ENCODE measurements around the gene PRPF6. TPM values are rescaled to one million over a fixed set of nuclear protein-coding genes. Genes with fewer than 3 reads are reported as not detected.
A peak's percentile ranks its signal among the peaks of the same experiment; 100 is the strongest.

Gene PRPF6
- total and polyA plus RNA-seq, 2 of the 13 experiments (the other 11 are each of a cell fraction or from before 2014, with no cell fraction given), result 63.7 to 101 TPM

GRCh38 chr20:64080013-64080812, 99.3 kb downstream of the PRPF6 start, which contains the start of gene OPRL1 (continued):
- peak; percentile 63; the same call in 1 of the 2 replicates for TF ChIP-seq ZNF710 (CRISPR knock-in tag; IDR thresholded peaks at IDR 0.05; ENCODE audit: borderline replicate concordance)
- 0 out of 2 replicates have a peak, but pooled peaks have one; percentile 38 for TF ChIP-seq ETV6 (CRISPR knock-in tag; conservative IDR thresholded peaks at IDR 0.05)
- TF ChIP-seq TBX3 (IDR thresholded peaks at IDR 0.05; ENCODE audit: borderline replicate concordance), result no peak
- no peak; the same call in 1 of the 2 replicates for TF ChIP-seq BCL3 (CRISPR knock-in tag; IDR thresholded peaks at IDR 0.05)
- no peak for TF ChIP-seq POLR2AphosphoS5 (IDR thresholded peaks at IDR 0.05; ENCODE audit: low read depth, low read length)
- no peak for TF ChIP-seq ARNT (IDR thresholded peaks at IDR 0.05)
- TF ChIP-seq ZNF605 (CRISPR knock-in tag; IDR thresholded peaks at IDR 0.05), result peak; percentile 44; the same call in 1 of the 2 replicates
- TF ChIP-seq MAZ (IDR thresholded peaks at IDR 0.05; ENCODE audit: borderline replicate concordance, low read depth, low read length), result no peak; the same call in 1 of the 2 replicates
- 0 out of 2 replicates have a peak, but pooled peaks have one; percentile 29 for TF ChIP-seq MAZ (CRISPR knock-in tag; IDR thresholded peaks at IDR 0.05; ENCODE audit: low read depth)
- no peak for TF ChIP-seq ZSCAN9 (CRISPR knock-in tag; IDR thresholded peaks at IDR 0.05; ENCODE audit: borderline replicate concordance)
- TF ChIP-seq REPIN1 (CRISPR knock-in tag; IDR thresholded peaks at IDR 0.05; ENCODE audit: borderline replicate concordance, low read depth), result no peak
- no peak for TF ChIP-seq ZBTB1 (CRISPR knock-in tag; IDR thresholded peaks at IDR 0.05; ENCODE audit: borderline replicate concordance)
- no peak for TF ChIP-seq MAF1 (CRISPR knock-in tag; IDR thresholded peaks at IDR 0.05; ENCODE audit: borderline replicate concordance)
- no peak for TF ChIP-seq SIX1 (CRISPR knock-in tag; IDR thresholded peaks at IDR 0.05; ENCODE audit: borderline replicate concordance)
- TF ChIP-seq TGIF2 (CRISPR knock-in tag; IDR thresholded peaks at IDR 0.05), result no peak
- no peak for TF ChIP-seq NR2F1 (CRISPR knock-in tag; IDR thresholded peaks at IDR 0.05)
- peak; percentile 25; the same call in 1 of the 2 replicates for TF ChIP-seq TAF1 (CRISPR knock-in tag; IDR thresholded peaks at IDR 0.05)
- peak; percentile 22; the same call in 1 of the 2 replicates for TF ChIP-seq SNAPC4 (CRISPR knock-in tag; IDR thresholded peaks at IDR 0.05)
- 0 out of 2 replicates have a peak, but pooled peaks have one; percentile 43 for TF ChIP-seq SAFB2 (CRISPR knock-in tag; IDR thresholded peaks at IDR 0.05; ENCODE audit: borderline replicate concordance, low read depth)

Measured in HepG2 (cell line).